Inflammatory macrophage treated with lipopolysaccharide for 1 hour (primary cell): ENCODE results near the gene BOD1.

Source experiments
- DNase-seq, 2 donors: peaks; one replicate each; pipeline ENCODE4 v3.0.0-alpha.2; 2020 to 2022

Gene BOD1

DNA sequence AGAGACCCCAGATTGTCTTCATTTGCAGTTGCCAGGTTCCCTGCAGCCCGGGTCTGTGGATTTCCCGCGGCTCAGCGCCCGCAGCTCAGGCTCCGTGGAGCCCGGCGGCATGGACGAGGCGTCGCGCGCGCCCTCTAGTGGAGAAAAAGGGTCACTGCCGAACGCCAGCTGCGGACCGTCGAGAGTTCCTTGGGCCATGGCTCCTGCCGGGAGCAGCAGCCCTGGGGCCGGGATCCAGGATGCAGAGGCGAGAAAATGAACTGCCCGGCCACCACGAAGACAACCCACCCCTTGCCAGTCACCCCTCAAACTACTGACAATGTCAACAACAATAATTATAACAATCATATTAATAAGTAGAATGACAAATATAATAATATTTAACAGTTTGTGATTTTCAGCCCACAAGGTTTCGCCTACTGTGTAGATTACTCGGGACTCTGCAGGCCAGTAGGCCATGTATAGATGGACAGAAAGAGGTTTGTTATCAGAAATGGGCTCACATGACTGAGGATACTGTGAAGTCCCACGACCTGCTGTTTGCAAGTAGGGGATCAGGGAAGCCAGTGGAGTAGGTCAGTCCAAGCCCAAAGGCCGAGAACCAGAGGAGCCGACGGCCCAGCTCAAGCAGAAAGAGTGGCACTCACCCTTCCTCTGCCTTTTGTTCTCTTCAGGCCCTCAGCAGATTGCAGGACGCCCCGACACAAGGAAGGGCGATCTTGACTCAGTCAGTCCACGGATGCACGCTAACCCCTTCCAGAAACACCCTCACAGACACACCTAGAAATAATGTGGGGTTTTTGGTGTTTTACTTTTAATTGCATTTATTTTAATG, 43.1 kb downstream of the BOD1 start:
- peak; percentile 25 to 85 for DNase-seq

DNA sequence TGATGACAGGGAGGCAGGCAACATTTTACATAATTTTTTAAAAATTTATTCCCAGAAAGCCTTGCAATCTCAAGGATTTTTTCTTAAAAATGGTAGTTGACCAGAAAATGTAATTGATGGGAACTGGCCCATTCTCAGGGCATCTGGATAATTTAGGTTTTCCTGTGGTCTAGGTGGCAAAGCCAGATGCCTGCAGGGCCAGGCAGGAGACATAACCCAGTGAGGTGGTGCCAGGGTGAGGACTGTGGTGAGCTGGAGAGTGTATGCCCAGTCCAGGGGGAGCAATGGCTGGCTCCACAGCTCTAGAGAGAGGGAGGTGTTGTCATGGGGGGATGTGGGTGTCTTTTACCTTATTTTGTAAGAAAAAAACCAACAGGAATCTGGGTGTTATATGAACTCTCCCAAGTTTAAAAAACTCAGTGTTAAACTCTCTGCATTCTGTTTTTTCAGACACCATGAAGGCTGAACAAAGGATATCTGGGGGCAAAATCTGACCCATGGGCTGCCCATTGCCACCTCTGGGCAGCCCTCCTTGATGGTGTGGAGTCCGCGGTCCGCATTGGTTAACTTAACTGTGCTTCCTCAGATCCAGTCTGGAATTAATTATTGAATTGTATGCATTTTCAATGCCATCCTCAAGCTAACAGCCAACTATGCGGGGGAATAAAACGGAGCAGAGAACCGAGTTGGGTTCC, 43.9 kb downstream of the BOD1 start:
- no peak for DNase-seq

DNA sequence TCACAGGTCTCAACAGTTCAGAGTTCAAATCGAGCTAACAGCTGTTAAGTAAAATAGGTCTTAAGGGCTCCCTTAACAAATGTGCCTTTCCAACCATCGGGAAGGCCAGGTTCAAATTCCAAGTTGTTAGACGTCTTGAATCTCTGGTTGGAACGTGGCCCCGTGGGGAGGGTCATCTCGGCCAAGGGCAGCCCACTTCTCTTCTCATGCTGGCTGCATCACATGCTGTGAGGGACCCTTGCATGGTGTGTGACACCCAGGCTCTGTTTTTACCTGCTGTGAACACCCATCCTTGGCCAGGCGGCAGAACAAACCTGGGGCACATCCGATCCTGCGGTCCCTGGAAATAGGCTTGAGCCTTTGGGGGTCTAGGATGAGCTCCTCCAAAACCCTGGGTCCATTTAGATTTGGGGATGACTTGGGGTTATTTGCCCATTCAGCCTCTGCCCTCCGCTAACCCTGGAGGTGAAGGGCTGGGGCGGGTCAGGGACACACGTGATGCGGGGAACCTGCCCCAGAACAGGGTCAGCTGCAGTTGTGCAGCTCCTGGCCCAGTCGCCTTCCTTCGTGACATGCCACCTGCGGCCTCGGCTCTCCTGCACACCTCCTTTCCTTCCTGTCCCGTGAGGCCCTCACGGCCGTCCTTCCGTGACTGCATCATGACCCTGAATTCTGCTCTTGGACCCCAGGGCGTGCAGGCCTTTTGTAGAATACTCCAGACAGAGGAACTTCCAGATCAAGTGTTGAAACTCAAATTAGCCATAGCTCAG, 45.9 kb downstream of the BOD1 start:
- no peak for DNase-seq

DNA sequence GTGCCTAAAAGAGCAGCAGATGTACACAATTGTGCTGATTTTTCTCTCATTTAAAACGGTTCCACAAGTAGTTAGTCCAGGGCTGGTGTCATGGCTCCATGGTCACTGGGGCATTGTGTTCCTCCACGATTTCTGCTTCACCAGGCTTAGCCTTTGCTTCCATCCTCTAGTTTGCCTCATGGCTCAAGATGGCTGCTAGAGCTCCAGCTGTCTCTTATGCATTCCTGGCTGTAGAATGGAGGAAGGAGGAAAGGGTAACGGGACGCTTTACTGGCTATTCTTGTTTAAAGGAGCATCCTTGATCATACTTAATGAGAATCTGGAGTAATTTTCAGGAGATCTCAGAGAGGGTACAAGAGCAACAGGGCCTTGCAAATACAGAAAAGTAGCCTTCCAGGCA, 47.7 kb downstream of the BOD1 start:
- DNase-seq: no peak

DNA sequence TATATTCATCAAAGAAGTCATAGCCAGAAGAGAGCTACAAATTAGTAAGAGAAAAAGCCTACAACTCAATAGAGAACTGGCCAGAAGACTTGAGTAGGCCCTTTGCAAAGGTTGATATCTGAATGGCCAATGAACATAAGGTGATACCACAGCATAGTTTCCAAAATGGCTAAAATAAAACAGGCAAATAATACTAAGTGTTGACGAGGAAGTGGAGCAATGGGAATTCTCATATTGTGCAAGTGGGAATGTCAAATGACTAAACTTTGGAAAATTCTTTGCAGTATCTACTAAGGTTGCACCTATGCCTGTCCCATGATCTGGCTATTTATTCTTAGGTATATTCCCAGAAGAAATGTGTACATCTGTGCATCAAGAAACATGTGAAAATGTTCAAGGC, 48.3 kb downstream of the BOD1 start:
- peak in 1 of 2 donors; percentile 5 for DNase-seq

DNA sequence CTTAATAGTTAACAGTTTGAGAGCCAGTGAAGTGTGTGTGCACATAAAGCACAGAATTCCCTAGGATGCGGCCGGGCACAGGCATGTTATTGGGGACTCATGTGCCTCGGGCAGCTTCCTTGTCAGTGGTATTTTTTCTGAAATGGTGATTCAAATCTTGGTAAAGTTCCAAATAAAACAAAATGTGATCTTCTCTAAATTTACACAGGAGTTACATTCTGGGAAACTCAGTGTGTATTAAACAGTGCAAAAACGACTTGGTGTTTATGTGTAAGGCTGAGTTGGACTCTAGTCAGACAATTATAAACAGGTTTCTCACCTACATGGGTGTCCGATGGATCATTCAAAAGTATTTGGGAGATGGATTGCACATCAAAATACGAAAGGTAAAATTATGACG, 48.9 kb downstream of the BOD1 start:
- DNase-seq: no peak

DNA sequence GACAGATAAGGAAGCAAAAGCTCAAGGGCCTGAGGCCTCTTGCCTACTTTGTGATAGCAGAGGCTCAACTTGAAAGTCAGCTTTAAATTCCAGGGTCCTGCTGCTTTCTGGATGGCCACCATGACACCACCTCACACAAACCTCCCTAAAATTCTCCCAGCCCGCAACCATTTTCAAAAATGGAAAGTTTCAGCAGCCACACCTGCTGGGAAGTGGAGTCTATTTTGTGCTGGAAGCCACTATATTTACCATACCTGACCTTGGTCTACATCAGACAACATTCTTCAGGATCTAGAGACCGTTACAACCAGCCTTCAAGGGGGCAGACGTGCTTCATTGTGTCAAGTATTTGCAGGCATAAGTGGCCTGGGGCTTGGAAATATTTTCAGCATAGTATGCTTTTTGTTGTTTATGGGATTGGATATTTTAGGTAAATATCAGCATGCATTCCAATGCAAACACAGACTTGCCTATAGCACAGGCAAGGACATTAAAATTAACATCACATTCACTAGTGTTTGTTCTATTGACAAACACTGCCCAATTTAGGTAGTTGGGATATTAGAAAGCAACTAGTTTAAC, 50.9 kb downstream of the BOD1 start:
- DNase-seq: no peak

DNA sequence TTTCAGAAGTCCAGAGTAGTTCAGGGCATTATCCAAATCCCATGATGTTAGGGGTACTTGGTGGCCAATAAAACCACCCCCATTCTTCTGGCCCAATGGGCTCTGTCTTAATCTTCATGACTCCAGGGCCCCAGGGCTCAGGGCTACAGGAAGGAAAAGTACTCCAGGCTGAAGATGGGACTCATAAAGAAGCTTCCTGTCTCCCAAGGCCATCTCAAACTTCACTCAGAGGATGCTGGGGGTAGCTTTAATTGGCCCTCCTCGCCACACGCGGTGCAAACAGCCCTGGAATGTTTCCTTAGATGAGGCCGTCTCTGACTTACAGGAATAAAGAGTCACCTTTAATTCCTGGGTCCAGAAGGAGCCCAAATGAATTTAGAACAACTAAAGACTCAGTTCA, 52.3 kb downstream of the BOD1 start:
- no peak for DNase-seq

DNA sequence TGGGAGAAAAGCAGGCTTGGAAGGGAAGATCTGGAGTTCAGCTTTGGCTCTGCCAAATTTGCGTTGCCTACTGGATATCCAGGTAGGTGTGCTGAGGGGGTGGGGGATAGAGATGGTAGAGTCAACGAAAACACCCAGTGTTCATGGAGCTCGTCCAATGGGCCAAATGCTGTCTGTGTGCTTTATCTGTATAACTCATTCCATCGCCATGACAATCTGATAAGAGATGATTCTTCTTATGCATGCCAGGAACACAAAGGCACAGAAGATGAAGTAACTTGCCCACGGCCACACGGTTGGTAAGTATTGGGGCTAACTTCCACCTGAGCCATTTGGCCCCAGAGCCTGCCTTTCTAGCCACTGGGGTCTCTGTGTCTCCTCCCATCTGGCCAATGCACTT, 53.2 kb downstream of the BOD1 start:
- DNase-seq: no peak

DNA sequence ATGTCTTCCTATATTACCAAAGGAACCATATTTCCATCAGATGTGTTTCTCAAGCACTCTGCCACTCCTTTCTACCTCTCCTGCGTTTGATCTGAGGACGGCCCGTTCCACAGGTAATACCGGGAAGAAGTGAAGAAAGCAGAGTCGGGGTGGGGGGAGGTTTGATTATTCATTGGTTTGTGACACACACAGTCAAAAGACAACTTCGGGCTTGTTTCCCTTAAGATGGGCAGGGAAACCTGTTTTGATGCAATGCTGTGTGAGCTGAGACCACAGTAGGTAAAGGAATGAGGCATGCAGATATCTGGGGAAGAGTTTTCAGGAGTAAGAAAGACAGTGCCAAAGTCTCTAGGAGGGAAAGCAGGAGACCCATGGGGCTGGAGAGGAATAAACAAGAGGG, 54.0 kb downstream of the BOD1 start:
- no peak for DNase-seq
